Measurements from ENCODE around the gene PFKP. TPM values are rescaled to one million over a fixed set of nuclear protein-coding genes. Genes with fewer than 3 reads are reported as not detected.

PFKP gene
- total RNA-seq, 4 donors from 2014 or later = 64.3 to 261 (median 107) TPM

- Histone ChIP-seq H3K4me3 (no peak overlapping the region), H3K4me1 (peaks cover 0 to 6% (median 0%) of the 10 kb centered on the region in 3 donors), H3K27me3 (no peaks in the 10 kb centered on the region), H3K36me3 (no peaks in the 10 kb centered on the region), H3K27ac (no peak overlapping the region), H3K9me3 (no peaks in the 10 kb centered on the region)
- 49 to 63% methylated on average over 3 to 4 of the region's 4 CpGs for WGBS, 2 donors (ENCODE audit: low coverage in 1 of 2)
- no peak for ATAC-seq
- TF ChIP-seq POLR2A (IDR thresholded peaks at IDR 0.05) (no peak), EP300 (IDR thresholded peaks at IDR 0.05) (no peak), CTCF (IDR thresholded peaks at IDR 0.05) (no peak), POLR2AphosphoS5 (IDR thresholded peaks at IDR 0.05) (no peak)
Measured at GRCh38 chr10:3031490-3031889, 35.9 kb upstream of the PFKP start.

GRCh38 chr10:3033925-3034324 lies 33.4 kb upstream of the PFKP start:
- no peak overlapping the region for H3K4me3 ChIP-seq
- 52 to 88% methylated on average over 2 to 5 of the region's 5 CpGs for WGBS, 2 donors (ENCODE audit: low coverage in 1 of 2)
- H3K4me1 ChIP-seq = peaks cover 0 to 6% (median 0%) of the 10 kb centered on the region in 3 donors
- no peaks in the 10 kb centered on the region for H3K27me3 ChIP-seq
- H3K36me3 ChIP-seq = no peaks in the 10 kb centered on the region
- TF ChIP-seq CTCF (IDR thresholded peaks at IDR 0.05) = no peak
- TF ChIP-seq EP300 (IDR thresholded peaks at IDR 0.05) = no peak
- TF ChIP-seq POLR2AphosphoS5 (IDR thresholded peaks at IDR 0.05) = no peak
- no peak for TF ChIP-seq POLR2A (IDR thresholded peaks at IDR 0.05)
- H3K9me3 ChIP-seq = no peaks in the 10 kb centered on the region
- no peak overlapping the region for H3K27ac ChIP-seq
- ATAC-seq = no peak

GRCh38 chr10:3034616-3035015 lies 32.7 kb upstream of the PFKP start:
- Histone ChIP-seq H3K4me1 (peaks cover 0 to 6% (median 0%) of the 10 kb centered on the region in 3 donors), H3K4me3 (no peak overlapping the region), H3K27me3 (no peaks in the 10 kb centered on the region), H3K27ac (no peak overlapping the region), H3K36me3 (no peaks in the 10 kb centered on the region), H3K9me3 (no peaks in the 10 kb centered on the region)
- TF ChIP-seq EP300 (IDR thresholded peaks at IDR 0.05) (no peak), CTCF (IDR thresholded peaks at IDR 0.05) (no peak), POLR2AphosphoS5 (IDR thresholded peaks at IDR 0.05) (no peak), POLR2A (IDR thresholded peaks at IDR 0.05) (no peak)
- ATAC-seq = no peak
- WGBS, 2 donors (ENCODE audit: low coverage in 1 of 2) = 69 to 71% methylated on average over 3 to 4 of the region's 4 CpGs

GRCh38 chr10:3036155-3037021 lies 31.0 kb upstream of the PFKP start:
- no peaks in the 10 kb centered on the region for H3K27me3 ChIP-seq
- H3K27ac ChIP-seq = no peak overlapping the region
- H3K9me3 ChIP-seq = no peaks in the 10 kb centered on the region
- no peak for ATAC-seq
- TF ChIP-seq POLR2A (IDR thresholded peaks at IDR 0.05) (no peak), CTCF (IDR thresholded peaks at IDR 0.05) (no peak), EP300 (IDR thresholded peaks at IDR 0.05) (no peak), POLR2AphosphoS5 (IDR thresholded peaks at IDR 0.05) (no peak)
- no peaks in the 10 kb centered on the region for H3K36me3 ChIP-seq
- peaks cover 0 to 6% (median 0%) of the 10 kb centered on the region in 3 donors for H3K4me1 ChIP-seq
- no peak overlapping the region for H3K4me3 ChIP-seq
- 51 to 62% methylated on average over 7 to 8 of the region's 8 CpGs for WGBS, 2 donors (ENCODE audit: low coverage in 1 of 2)

GRCh38 chr10:3037182-3037581 lies 30.2 kb upstream of the PFKP start:
- no peaks in the 10 kb centered on the region for H3K36me3 ChIP-seq
- WGBS, 2 donors (ENCODE audit: low coverage in 1 of 2) = 82 to 100% methylated on average over 2 to 3 of the region's 4 CpGs
- no peak overlapping the region for H3K4me3 ChIP-seq
- peaks cover 0 to 6% (median 0%) of the 10 kb centered on the region in 3 donors for H3K4me1 ChIP-seq
- no peak overlapping the region for H3K27ac ChIP-seq
- ATAC-seq = no peak
- TF ChIP-seq POLR2A (IDR thresholded peaks at IDR 0.05) = no peak
- no peak for TF ChIP-seq CTCF (IDR thresholded peaks at IDR 0.05)
- no peak for TF ChIP-seq EP300 (IDR thresholded peaks at IDR 0.05)
- TF ChIP-seq POLR2AphosphoS5 (IDR thresholded peaks at IDR 0.05) = no peak
- no peaks in the 10 kb centered on the region for H3K27me3 ChIP-seq
- H3K9me3 ChIP-seq = no peaks in the 10 kb centered on the region
